ENCODE data around the gene CSNK1D.

DNA sequence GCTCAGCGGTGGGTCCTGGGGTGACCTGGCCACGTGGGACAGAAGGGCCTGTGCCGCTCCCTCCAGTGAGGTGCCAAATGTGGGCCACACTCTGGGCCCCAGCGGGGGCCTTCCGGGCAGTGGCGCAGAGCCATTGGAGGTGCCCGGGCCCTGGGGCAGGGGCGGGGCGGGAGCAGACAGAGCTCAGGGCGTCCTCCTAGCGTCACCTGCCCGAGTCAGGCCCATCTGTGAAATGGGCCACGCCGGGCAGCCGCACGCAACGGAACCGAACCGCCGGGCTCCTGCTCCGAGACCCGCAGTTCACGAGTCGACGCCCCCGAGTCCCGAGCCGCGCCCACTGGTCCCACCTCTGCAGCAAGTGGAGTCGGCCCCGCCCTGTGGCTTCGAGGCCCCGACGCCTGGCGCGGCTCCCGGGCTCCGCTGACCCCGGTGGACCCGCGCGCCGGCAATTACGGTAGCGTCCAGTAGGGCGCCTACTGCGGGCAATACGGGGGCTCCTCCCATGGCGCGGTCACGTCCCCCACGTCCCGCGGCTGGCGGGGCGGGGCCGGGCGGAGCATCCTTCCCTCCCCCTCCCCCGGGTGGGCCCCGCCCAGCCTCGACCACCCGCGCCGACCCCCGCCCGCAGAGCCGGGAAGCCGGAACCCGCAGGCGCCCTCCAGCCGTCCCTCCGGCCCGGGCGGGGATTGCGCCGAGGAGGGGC is 42.7 kb downstream of the CSNK1D start:
- TF ChIP-seq ZNF274 (IDR thresholded peaks at IDR 0.05; ENCODE audit: insufficient read depth, insufficient read length) (no peak), FOXK2 (IDR thresholded peaks at IDR 0.05) (no peak), YY1 (IDR thresholded peaks at IDR 0.05; ENCODE audit: low read depth, low read length) (peak; percentile 89), RCOR1 (conservative IDR thresholded peaks at IDR 0.05; ENCODE audit: low read depth, low read length) (no peak), IRF3 (IDR thresholded peaks at IDR 0.05) (no peak), NRF1 (conservative IDR thresholded peaks at IDR 0.05; ENCODE audit: low read depth, low read length) (no peak), POLR2AphosphoS5 (IDR thresholded peaks at IDR 0.05; ENCODE audit: low read length) (no peak), RELB (IDR thresholded peaks at IDR 0.05; ENCODE audit: low read depth) (no peak), EGR1 (IDR thresholded peaks at IDR 0.05; ENCODE audit: borderline replicate concordance in 1 of 2, low read depth in 2 of 2, low read length in 2 of 2) (no peak; a peak in 1 of 3 replicates), RUNX3 (IDR thresholded peaks at IDR 0.05; ENCODE audit: low read length) (peak; percentile 39; the same call in 1 of the 2 replicates)
- TF ChIP-seq, protein P1, sequence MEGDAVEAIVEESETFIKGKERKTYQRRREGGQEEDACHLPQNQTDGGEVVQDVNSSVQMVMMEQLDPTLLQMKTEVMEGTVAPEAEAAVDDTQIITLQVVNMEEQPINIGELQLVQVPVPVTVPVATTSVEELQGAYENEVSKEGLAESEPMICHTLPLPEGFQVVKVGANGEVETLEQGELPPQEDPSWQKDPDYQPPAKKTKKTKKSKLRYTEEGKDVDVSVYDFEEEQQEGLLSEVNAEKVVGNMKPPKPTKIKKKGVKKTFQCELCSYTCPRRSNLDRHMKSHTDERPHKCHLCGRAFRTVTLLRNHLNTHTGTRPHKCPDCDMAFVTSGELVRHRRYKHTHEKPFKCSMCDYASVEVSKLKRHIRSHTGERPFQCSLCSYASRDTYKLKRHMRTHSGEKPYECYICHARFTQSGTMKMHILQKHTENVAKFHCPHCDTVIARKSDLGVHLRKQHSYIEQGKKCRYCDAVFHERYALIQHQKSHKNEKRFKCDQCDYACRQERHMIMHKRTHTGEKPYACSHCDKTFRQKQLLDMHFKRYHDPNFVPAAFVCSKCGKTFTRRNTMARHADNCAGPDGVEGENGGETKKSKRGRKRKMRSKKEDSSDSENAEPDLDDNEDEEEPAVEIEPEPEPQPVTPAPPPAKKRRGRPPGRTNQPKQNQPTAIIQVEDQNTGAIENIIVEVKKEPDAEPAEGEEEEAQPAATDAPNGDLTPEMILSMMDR (IDR thresholded peaks at IDR 0.05 in 2 of 3, conservative IDR thresholded peaks at IDR 0.05 in 1 of 3; ENCODE audit: control insufficient read depth in 2 of 3, extremely low read depth in 1 of 3, insufficient read depth in 1 of 3, low read depth in 3 of 3, low read length in 3 of 3): peak; percentile 18 to 50 (median 42); a peak in 5 of 6 replicates
- TF ChIP-seq, protein P2, sequence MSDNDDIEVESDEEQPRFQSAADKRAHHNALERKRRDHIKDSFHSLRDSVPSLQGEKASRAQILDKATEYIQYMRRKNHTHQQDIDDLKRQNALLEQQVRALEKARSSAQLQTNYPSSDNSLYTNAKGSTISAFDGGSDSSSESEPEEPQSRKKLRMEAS (IDR thresholded peaks at IDR 0.05; ENCODE audit: low read depth, low read length): peak; percentile 38; the same call in 1 of the 2 replicates

Measured in GM12878 (cell line).